ENCODE results near the gene MOCS3.
A peak's percentile ranks its signal among the peaks of the same experiment; 100 is the strongest.

MOCS3 gene, protein sequence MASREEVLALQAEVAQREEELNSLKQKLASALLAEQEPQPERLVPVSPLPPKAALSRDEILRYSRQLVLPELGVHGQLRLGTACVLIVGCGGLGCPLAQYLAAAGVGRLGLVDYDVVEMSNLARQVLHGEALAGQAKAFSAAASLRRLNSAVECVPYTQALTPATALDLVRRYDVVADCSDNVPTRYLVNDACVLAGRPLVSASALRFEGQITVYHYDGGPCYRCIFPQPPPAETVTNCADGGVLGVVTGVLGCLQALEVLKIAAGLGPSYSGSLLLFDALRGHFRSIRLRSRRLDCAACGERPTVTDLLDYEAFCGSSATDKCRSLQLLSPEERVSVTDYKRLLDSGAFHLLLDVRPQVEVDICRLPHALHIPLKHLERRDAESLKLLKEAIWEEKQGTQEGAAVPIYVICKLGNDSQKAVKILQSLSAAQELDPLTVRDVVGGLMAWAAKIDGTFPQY

DNA sequence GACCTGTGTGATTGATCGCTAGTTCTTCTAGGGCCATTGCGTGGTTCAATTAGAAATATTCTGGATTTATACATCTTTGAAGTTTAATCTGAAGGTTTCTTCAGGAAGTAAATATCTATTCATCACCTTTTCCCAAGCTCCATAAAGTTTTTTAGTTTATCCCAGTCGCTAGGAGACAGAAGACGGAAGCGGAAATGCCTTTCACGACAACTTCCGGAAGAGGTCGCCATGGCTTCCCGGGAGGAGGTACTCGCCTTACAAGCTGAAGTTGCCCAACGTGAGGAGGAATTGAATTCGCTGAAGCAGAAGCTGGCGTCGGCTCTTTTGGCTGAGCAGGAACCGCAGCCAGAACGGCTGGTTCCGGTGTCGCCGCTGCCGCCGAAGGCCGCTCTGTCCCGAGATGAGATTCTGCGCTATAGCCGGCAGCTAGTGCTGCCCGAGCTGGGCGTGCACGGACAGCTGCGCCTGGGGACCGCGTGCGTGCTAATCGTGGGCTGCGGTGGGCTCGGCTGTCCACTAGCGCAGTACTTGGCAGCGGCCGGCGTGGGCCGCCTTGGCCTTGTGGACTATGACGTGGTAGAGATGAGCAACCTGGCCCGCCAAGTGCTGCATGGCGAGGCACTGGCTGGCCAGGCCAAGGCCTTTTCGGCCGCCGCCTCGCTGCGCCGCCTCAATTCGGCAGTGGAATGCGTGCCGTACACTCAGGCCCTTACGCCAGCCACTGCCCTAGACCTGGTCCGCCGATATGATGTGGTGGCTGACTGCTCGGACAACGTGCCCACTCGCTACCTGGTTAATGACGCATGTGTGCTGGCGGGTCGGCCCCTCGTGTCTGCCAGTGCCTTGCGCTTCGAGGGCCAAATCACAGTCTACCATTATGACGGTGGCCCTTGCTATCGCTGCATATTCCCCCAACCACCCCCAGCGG lies at the start of gene MOCS3:
Gene MOCS3 (plus strand): TSS at position 204 of the 928 bp plus-strand sequence. CDS start 25 bp downstream, at position 229.
- DNase-seq (ENCODE audit: low read depth), result peak; percentile 61

GRCh38 chr20:50909413-50909812 lies 49.2 kb upstream of the MOCS3 start:
- DNase-seq (ENCODE audit: low read depth), result no peak

DNA sequence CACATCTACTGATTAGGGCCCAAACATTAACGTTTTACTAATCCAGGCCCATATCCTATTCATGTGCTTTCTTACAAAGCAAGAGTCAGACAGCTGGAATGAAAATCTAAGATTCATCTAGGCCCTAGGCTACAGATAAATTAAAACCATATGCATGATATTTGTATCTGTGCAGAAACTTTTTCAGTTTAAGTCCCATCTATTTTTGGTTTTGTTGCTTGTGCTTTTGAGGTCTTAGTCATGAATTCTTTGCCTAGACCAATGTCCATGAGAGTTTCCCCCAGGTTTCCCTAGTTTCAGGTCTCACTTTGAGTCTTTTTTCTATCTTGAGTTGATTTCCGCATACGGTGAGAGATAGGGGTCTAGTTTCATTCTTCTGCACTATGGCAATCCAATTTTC lies 47.6 kb upstream of the MOCS3 start:
- no peak for DNase-seq (ENCODE audit: low read depth)

DNA sequence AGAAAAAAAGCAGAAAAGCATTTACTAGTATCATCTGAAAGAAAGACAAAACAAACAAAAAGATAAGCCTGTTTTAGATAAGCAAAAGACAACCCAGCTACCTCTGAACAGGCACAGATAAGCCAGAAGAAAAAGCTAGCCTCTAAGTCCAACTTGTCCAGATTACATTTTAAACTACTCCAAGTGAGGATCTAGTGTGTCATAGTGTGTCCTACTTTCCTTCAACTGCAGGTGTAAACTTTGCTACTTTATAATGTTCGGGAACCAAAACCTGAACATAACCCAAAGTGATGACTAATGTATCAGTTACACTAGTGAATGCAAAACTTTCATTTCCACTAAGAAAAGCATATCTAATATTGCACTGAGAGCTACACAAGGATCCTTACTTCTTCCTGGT lies 46.9 kb upstream of the MOCS3 start:
- no peak for DNase-seq (ENCODE audit: low read depth)

DNA sequence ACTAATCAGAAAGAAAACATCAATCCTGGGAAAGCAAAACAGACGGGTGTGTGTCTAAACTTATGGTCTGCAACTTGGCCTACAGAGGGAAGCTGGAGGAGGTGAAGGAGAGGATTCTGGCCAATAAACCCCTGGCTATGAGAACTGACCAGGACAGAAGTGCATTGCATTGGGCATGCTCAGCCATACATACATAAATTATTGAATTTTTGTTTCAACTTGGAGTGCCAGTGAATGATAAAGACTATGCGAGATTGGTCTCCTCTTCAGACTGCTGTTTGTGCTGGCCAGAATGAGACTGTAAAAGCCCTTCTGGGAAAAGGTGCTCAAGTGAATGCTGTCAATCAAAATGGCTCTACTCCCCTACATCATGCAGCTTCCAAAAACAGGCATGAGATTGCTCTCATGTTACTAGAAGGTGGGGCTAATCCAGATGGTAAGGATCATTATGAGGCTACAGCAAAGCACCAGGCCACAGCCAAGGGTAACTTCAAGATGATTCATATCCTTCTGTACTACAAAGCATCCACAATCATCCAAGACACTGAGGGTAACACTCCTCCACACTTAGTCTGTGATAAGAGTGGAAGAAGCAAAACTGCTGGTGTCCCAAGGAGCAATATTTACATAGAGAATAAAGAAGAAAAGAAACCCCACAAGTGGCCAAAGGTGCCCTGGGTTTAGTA lies 44.8 kb upstream of the MOCS3 start:
- DNase-seq (ENCODE audit: low read depth), result no peak

GRCh38 chr20:50915424-50915823 lies 43.2 kb upstream of the MOCS3 start:
- DNase-seq (ENCODE audit: low read depth), result no peak

- no peak for DNase-seq (ENCODE audit: low read depth)
Measured at GRCh38 chr20:50916257-50916656, 42.4 kb upstream of the MOCS3 start.

GRCh38 chr20:50916934-50917333 lies 41.7 kb upstream of the MOCS3 start:
- DNase-seq (ENCODE audit: low read depth), result no peak

- DNase-seq (ENCODE audit: low read depth), result no peak
Measured at GRCh38 chr20:50918403-50918802, 40.2 kb upstream of the MOCS3 start.

- no peak for DNase-seq (ENCODE audit: low read depth)
Measured at GRCh38 chr20:50919567-50919966, 39.1 kb upstream of the MOCS3 start.

- no peak for DNase-seq (ENCODE audit: low read depth)
Measured at GRCh38 chr20:50920997-50921396, 37.6 kb upstream of the MOCS3 start.

GRCh38 chr20:50921803-50922501 lies 36.7 kb upstream of the MOCS3 start:
- DNase-seq (ENCODE audit: low read depth), result no peak

DNA sequence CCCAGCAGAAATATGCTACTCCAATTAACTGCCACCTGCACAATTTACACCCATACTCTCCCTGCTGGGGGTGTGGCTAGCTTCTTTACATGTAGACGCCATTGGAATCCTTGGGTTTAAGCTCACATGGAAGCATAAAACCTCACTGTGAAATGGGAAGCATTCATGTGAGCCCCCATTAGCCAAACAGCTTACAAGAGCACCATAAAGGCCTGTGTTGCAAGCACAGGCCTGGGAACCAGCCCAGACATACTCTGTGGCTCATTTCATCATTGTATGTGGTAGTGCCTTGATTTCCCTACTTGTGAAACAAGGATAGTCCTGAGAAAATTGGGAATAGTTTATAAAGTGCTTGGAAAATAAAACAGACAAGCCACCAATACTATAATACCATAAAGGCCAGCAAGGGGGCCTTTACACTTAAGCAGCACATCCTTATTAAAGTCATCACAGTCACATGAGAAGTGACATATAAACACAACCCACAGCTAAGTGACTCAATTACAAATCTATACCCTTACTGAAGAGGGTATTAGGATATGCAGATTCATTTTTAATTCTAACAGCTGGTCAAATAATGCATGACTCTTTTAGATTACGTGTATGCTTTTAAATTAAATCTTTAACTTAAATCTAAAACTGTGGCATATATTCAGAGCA lies 34.2 kb upstream of the MOCS3 start:
- no peak for DNase-seq (ENCODE audit: low read depth)

GRCh38 chr20:50926530-50926929 lies 32.1 kb upstream of the MOCS3 start:
- DNase-seq (ENCODE audit: low read depth), result no peak

GRCh38 chr20:50928469-50928868 lies 30.1 kb upstream of the MOCS3 start:
- DNase-seq (ENCODE audit: low read depth), result no peak

GRCh38 chr20:50929299-50930138 lies 29.1 kb upstream of the MOCS3 start:
- DNase-seq (ENCODE audit: low read depth), result peak; percentile 85

GRCh38 chr20:50930139-50930975 lies 28.3 kb upstream of the MOCS3 start:
- no peak for DNase-seq (ENCODE audit: low read depth)

- no peak for DNase-seq (ENCODE audit: low read depth)
Measured at GRCh38 chr20:50930976-50931305, 27.7 kb upstream of the MOCS3 start.

GRCh38 chr20:50931306-50932015 lies 27.2 kb upstream of the MOCS3 start, which contains the start of gene ADNP:
Gene ADNP, minus strand, starts transcription at chr20:50931437. Its CDS starts 27,441 bp downstream, at chr20:50903996.
- DNase-seq (ENCODE audit: low read depth), result peak; percentile 72
